DMS53 (cell line): ENCODE data around the gene NCKAP5L.
"Not testable (repeated sequence)": the region's sequence is repeated elsewhere in the genome, so short reads cannot be mapped to it uniquely, and the experiment has no call there.

ENCODE experiments used
- DNase-seq: peaks from one replicate; lab custom pipeline; 2025; lab: John Stamatoyannopoulos, UW

NCKAP5L gene

DNA sequence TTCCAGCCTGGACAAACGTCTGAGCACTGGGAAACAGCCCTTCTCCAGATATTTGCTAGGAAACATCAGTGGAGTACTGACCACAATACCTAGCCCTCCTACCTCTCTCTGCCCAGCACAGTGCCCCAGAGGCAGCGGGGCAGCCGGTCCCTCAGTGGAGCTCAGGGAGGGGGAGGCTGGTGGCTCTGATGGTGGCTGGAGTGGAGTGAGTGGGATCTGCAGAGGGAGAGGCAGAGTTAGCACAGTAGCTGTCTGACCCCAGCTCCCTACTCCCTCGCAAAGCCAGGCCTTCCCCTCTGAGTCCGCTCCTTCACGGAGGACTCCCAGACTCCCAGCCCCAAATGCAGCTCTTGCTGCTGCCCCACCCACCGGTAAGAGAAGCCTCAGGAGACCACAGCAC lies 30.0 kb downstream of the NCKAP5L start:
- DNase-seq, result no peak

DNA sequence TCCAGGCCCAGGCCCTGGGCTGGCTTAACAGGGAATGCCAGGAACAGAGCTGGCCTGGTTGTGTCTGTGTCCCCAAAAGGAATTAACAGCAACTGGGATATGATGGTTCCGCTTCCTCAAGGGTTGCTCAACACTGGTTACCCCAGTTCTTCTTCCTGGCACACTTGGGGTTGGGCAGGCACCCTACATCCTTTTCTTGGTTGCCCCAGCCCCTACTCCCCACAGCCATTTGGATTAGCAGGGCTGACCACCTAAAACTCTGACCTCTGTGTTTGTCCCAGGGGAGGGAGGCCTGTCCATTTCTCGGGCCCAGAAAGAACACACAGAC lies 30.8 kb downstream of the NCKAP5L start:
- no peak for DNase-seq

DNA sequence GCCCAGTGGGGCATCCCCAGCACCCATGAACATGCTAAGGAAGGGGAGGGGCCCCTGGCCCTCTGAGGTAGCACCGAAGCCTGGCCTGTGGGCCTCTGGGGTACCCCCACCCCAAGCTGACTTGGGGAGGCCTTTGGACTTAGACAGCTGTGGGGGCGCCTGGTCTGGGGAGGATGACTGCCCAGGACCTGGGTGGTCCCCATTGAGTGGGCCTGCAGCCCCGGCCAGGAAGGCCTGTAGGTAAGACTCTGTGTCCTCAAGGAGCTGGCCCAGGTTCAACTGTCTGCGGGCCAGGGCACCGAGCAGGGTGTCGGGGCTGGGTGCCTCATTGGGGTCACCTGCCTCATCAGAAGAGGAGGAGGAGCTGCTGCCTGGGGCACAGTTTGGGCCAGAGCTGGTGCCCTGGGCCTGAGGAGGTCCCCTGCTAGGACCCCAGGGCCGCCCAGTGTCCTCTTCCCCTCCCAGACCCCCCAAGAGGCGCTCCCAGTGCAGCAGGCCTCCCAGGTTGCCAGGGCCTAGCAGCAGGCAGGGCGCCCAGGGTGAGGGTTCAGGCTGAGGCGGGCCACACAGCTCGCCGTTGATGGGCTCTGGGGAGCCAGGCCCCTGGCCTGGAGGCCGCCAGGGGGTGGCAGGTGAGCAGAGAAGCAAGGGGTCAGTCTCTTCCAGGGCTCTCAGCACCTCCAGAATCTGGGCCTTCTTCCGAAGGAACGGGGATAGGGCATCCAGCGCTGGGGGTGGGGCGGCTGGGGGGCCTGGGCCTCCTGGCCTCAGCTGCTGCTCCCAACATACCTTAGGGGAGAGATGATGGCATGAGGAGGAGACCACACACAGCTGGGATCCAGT lies 31.4 kb downstream of the NCKAP5L start:
- no peak for DNase-seq

DNA sequence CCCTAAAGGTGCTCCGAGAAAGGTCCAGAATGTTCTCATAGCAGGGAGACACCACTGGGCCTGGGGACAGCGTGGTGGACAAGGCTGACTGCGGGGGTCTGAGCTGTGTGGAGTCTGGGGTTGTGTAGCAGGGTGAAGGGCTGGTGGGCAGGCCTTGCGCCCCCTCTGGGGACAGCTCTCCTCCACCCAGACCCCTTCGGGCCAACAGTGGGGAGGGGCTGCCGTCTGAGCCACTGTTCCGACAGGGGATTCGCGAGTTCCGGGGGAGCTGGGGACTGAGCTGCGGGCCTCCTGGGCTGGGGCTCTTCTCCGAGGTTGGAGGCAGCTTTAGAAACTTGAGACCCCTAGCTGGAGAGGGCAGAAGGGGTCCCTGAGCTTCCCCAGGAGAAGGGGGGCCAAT lies 32.1 kb downstream of the NCKAP5L start:
- DNase-seq, result no peak

DNA sequence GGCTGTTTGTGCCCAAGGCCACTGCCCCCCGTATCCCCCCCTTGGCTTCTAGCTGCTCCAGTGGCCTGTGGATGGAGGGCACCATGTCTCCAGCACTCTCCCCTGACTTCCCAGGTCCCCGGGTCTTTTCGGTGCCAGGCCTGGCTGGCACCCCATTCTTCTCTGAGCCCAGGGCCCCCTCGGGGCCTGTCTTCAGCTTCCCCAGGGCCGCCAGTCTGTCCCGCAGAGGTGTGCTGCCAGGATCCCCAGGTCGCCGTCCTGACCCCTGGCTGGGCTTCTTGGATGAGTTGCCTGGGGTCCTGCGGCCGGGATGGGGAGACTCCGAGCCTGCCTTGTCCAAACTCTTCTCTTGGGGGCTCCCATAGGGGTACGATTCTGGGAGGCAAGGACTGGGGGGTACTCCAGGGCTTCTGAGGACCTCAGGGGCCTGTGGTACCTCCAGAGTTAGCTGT lies 32.5 kb downstream of the NCKAP5L start:
- no peak for DNase-seq

DNA sequence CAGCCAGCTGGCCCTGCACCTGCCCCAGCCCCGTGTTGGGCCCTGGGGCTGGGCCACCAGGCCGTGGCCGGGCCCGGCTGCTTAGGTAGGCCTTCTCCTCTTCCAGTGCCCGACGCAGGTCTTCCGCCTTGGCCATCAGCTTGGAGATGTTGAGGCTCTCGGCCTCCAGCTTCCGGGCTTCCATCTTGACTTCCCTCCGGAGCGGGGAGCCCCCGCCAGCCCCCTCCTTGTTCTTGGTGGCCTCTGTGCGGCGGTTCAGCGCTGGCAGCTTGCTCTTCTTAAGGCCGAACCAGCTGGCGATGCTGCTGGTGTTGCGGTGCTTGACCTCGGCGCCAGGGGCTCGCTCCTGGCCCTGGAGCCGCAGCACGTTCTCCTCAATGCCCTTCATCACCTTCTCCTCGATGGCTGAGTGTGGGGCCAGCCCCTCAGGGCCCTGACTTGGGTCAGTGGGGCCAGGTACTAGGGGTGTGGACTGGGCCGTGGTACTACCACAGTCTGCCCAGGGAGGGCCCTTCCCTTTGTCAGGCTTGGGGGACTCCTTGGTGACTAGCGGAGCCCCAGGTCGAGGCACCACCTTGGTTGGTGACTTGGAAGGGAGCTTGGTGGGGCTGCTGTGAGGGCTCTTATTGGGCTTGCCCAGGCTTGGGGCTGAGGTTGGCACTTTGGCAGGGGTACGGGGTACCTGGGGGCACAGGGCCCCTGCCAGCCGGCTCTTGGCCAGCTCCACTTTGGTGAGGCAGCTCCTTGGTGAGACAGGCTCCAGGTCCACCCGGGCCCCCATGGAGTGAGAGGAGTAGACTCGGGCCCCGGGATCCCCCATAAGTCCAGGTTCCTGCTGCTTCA lies 33.2 kb downstream of the NCKAP5L start:
- no peak for DNase-seq

DNA sequence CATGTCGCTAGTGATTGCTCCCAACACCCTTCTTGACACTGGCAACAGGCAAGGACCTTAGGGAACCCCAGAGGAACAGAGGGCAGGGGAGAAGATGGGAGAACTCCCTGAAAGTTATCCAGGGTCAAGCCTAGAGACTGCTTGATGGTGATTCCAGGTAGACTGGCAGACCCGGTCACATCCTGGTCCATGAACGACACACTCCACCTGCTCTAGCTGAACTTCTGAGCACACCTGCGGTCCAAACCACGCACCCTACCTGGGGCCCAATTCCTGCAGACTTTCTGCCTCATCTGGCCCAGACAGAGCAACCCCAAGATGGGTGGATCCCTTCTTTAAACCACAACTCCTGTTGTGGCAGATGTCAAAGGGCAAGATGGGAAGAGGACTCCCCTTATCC lies 34.2 kb downstream of the NCKAP5L start:
- no peak for DNase-seq

DNA sequence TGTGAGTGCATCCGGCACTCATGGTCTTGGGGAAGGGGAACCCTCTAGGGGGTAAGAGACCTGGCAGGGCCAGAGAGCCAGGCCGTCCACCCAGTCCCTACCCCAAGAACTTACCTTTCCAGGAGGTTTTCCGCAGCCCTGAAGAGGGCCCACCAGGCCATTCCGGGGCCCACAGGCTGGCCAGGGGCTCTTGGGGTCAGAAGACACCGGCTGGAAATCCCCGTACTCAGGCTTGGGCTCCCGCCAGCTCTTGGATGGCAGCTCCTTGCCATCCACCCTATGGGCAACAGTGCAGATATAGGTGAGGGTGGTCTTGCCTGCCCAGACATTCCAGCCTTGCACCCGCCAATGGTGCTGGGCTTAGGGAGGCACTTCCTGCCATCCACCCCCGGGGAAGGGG lies 34.6 kb downstream of the NCKAP5L start:
- DNase-seq, result no peak

DNA sequence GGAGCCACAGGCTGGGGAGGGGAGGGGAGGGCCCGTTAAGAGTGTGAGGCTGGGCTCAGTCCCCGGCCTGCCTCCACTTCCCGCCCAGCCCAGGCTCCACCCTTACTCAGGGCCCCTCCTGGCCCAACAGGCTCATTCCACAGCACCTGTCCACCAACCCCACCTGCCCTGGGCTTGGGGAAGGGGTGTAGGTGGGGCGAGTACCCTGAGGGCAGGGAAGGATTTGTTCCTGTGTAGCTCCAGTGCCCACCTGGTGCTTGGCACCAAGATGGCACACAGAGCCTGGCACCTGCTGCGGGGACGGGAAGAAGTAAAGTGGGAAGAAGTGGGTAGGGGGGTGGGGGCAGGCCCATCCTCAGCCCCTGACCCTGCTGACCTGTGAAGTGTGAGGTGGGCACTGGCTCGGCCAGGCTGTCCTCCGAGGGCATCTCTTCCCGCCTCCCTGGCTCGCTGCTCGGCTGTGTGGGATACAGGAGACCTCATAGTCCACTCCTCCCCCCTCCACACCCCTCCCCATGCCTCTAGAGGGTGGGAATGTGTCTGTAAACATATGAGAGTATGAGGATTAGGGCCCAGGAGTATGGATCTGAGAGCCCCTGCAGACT lies 35.1 kb downstream of the NCKAP5L start:
- no peak for DNase-seq

DNA sequence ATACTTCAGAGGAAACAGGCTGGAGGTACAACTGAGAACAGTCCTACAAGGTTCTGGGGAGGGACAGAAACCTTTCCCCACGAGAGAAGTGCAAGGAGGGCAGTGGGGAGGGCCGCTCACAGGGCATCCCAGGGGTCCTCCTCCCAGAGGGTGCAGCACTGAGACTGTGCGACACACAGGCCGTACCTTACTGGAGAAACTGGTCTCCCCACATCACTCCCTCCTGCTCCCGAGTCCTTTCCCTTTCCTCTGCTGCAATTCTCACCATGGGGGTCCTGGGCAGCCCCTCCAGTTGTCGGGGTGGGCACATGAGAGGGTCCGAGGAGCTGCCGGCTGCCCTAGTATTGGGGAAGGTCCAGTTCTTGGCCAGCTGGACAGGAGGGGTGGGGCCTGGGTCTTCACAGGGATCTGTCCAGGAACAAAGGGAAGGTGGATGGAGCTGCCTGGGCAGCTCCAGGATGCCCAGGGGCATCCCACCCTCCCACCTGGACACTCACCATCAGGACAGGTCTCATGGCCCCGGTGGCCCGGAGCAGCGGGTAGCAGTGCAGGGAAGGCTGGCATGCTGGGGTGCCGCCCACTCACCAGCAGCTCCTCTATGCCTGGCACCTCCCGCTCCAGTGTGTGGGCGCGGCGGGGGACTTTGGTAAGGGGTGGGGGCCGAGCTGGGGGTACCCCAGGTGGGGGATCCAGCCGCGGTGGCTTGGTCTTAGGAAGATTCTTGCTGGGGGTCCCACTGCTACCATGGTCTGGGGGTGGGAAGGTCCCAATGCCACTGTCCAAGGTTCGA lies 35.8 kb downstream of the NCKAP5L start:
- no peak for DNase-seq

DNA sequence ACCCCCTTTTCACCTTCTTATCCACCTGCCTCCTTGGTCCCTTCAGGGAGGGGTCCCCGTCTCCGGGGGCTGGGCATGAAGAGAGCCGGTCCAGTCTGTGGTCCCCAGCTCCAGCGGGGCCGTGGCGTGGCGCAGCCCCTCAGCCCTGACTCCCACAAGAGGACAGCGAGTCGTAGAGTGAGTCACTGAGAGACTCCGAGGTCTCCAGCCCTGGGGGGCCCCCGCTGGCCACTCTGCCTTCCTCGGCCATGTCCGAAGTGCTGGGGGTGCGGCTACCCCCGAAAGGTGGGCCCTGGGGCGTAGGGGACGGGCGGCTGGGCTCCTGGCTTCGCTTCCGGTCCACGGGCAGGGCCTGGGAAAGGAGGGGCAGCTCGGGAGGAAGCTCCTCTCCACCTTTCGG lies 36.5 kb downstream of the NCKAP5L start:
- DNase-seq, result no peak

DNA sequence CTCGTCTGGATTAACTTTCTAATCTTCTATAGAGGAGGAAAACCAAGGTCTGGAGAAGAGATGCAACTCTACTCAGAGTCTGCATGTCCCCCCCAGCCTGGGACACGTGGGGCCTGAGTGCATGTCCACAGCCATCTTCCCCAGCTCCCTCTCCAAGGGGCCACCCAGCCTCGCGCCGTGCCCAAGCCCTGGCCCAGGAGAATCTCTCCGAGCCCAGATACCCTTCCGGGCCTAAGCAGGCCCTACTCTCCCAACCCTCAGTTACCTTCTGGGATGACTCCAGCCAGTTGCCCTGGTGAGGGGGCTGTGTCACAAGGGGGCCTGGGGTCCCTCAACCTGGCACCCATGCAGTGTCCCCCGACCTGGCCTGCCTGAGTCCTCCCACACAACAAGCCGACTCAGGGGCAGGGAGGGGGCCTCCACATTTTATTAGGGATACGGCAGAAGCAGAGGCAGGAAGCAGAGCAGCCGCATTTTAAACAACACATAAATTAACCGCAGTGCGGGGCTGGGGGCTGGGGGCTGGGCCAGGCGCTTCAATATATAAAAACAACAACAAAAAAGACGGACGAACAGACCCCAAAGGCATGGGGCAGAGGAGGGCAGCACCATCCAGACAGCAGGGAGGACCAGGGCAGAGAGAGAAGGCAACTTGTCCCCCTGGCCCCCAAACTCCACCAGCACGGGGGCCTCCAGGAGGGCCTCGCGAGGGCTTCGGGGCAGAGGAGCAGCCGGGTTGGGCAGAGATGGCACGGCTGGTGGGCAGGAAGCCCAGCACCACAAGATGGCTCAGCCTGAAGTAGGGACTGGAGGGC lies 37.3 kb downstream of the NCKAP5L start:
- no peak for DNase-seq

DNA sequence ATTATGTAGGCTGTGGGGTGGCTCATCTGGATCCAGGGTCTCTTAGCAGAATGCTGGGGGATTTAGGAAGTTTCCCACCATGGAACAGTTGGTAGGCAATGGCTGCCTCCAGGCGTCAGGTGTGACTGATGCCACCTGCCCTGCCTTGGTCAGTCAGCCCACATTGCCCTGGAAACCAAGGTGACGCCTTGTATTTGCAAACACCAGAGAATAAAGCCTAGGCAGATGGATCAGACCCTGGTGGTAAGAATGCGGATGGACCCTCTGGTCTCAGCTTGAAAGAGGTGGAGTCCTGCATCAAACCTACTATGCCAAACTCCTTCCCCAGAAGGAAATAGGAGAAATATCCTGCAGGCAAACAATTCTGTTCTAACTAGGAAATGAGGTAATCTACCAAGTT lies 38.2 kb downstream of the NCKAP5L start:
- DNase-seq, result peak; percentile 84

DNA sequence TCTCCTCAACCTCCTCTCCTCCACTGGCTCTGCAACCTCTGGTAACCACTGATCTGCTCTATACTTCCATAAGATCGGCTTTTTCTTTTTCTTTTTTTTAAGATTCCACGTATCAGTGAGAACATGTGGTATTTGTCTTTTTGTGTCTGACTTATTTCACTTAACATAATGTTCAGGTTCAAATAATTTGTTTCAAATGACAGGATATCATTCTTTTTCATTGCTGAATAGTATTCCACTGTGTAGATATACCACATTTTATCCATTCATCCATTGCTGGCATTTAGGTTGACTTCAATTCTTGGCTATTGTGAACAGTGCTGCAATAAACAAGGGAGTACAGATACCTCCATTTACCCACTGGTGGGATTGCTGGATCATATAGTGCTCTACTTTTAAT lies 40.5 kb downstream of the NCKAP5L start:
- DNase-seq, result no peak

DNA sequence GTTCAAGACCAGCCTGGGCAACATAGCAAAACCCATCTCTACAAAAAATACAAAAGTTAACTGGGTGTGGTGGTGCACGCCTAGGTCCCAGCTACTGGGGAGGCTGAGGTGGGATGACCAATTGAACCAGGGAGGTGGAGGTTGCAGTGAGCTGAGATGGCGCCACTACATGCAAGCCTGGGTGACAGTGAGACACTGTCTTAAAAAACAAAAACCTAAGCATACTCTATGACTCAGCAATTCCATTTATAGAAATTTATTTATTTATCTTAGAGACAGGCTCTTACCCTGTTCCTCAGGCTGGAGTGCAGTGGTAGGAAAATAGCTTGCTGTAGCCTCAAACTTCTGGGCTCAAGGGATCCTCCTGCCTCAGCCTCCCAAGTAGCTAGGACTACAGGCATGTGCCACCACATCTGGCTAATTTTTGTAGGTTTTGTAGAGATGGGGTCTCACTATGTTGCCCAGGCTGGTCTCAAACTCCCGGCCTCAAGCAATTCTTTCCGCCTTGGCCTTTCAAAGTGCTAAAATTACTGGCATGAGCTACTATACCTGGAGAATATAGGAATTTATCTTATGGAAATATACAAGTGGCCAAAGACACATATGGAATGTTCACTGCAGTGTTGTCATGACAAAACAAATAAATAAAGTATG lies 43.3 kb downstream of the NCKAP5L start:
- peak; percentile 17 for DNase-seq

DNA sequence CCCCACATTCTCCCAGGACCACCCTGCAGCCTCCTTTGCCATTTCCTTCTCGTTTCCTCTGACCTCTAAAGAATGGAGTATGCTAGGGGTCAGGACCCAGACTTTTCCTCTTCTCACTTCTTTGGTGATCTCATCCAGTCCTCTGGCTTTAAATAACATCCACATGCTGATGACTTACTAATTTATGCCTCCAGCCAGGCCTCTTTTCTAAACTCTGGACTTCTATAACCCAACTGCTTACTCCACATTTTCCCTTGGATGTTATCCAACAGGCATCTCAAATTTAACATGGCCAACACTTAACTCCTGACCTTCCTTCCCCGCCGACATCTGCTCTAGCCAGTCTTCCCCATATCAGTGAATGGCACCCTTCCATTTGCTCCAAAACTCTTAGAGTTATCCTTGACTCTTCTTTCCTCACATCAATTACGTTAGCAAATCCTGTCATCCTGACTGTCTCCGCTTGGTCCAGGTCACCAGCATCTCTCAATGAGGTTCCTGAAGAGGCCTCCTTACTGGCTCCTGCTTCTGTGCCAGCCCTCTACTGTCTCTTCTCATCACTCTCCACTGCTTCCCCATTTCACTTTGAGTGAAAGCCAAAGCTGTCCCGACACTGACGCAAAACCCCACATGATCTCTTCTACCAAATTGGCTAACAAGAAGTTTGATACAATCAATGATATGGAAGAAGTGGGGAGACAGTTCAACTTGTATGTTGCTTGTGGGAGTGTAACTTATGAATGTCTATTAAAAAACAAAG lies 44.1 kb downstream of the NCKAP5L start:
- no peak for DNase-seq

DNA sequence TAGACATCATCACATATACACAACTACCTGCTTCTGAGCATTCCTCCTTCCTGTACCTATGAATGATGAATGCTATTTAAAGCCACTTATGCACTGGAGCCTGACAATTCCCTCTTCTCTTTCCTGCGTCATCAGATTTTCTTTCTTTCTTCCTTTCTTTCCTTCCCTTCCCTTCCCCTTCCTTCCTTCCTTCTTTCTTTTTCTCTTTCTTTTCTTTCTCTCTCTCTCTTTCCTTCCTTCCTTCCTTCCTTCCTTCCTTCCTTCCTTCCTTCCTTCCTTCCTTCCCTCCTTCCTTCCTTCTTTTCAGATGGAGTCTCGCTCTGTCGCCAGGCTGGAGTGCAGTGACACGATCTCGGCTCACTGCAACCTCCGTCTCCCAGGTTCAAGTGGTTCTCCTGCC lies 47.3 kb downstream of the NCKAP5L start:
- not testable (repeated sequence) for DNase-seq

DNA sequence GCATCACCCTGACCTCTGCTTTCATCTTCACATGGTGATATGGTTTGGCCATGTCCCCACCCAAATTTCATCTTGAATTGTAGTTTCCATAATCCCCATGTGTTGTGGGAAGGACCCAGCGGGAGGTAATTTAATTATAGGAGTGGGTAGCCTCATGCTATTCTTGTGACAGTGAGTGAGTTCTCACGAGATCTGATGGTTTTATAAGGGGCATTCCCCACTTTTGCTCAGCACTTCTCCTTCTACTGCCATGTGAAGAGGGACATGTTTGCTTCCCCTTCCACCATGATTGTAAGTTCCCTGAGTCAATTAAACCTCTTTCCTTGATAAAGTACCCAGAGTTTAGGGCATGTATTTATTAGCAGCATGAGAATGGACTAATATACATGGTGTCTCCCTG lies 48.6 kb downstream of the NCKAP5L start:
- no peak for DNase-seq

DNA sequence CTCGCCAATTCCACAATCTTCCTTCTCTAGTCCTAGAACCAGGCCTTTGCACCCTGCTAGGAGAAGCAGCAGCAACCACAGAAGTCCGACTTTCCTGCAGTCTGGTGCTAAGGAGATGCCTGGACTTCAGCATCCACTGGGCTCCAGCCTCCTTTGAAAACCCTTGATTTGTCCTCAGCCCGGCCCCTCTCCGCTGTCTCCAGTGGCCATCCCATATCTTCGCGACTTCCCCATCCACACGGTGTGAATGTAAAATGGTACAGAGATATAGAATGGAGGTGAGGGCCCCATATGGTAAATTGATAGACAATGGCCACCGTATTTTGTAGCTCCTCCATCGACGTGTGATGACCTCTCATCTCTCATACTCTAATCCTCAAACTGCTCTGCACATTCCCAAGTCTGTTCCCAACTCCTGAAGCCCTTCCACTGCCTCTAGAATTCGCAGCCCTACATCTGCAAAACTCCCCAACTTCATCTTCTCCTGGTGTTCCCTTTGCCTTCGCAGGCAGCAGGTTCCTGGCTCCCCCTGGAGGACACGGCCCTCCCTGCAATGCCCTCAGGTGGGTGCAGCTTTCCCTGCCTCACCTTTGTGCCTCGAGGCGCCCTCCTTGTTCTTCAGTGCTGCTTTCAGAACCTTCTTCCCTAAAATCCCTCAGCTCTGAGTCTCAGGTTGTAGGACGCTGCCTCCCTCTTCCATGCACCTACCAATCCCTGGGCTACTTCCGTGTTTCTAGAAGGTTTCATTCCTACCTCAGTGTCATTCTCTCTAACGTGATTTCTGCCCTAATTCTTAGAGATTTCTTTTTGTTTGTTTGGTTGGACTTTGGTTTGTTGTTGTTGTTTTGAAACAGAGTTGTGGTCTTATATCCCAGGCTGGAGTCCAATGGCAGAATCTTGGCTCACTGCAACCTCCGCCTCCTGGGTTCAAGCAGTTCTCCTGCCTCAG lies 50.1 kb downstream of the NCKAP5L start:
- peak; percentile 75 for DNase-seq
